Ovary (tissue), 3 donors: ENCODE results near the gene KCNE2.

Source experiments
- EP300 ChIP-seq: sonication (generic); formaldehyde crosslinking; IDR thresholded peaks from one replicate; pipeline ENCODE4 v1.6.1; 2017; ENCODE audit warnings: antibody characterized with exemption
- POLR2A ChIP-seq: fragments of 450-650 bp; IDR thresholded peaks from one replicate; pipeline ENCODE4 v1.6.1; 2017; ENCODE audit warnings: antibody characterized with exemption, mild to moderate bottlenecking, moderate library complexity
- TF ChIP-seq, protein P1 (sequence below), 3 donors: fragments of 450-650 bp in 2 of 3; fragments of 200-600 bp in 1 of 3; IDR thresholded peaks; one replicate each; pipeline versions ENCODE4 v1.5.1 to v1.8.0; 2016 to 2022; ENCODE audit warnings: antibody characterized with exemption in 3 of 3, mild to moderate bottlenecking in 1 of 3
- donor health status: DM: no; HTN: no; CAD: no.

DNA sequence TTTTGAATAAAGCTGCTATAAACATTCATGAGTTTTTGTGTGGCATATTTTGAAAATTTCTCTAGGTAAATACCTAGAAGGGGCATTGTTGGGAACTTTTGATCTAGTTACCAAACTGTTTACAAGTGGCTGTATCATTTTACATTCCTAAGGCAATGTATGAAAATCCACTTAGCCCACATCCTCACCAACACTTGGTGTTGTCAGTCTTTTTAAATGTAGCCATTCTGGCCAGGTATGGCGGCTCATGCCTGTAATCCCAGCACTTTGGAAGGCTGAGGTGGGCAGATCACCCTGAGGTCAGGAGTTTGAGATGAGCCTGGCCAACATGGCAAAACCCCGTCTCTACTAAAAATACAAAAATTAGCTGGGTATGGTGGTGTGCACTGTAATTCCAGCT, 5.9 kb upstream of the KCNE2 start:
- no peak for TF ChIP-seq POLR2A
- TF ChIP-seq, protein P1, sequence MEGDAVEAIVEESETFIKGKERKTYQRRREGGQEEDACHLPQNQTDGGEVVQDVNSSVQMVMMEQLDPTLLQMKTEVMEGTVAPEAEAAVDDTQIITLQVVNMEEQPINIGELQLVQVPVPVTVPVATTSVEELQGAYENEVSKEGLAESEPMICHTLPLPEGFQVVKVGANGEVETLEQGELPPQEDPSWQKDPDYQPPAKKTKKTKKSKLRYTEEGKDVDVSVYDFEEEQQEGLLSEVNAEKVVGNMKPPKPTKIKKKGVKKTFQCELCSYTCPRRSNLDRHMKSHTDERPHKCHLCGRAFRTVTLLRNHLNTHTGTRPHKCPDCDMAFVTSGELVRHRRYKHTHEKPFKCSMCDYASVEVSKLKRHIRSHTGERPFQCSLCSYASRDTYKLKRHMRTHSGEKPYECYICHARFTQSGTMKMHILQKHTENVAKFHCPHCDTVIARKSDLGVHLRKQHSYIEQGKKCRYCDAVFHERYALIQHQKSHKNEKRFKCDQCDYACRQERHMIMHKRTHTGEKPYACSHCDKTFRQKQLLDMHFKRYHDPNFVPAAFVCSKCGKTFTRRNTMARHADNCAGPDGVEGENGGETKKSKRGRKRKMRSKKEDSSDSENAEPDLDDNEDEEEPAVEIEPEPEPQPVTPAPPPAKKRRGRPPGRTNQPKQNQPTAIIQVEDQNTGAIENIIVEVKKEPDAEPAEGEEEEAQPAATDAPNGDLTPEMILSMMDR (IDR thresholded peaks at IDR 0.05): no peak
- TF ChIP-seq EP300: no peak
